Osteocyte (in vitro differentiated cells): Measurements from ENCODE around the gene WNT10A. TPM values are rescaled to one million over a fixed set of nuclear protein-coding genes. Genes with fewer than 3 reads are reported as not detected.

ENCODE experiments used
- DNase-seq: peaks from one replicate; pipeline ENCODE4 v3.0.0; 2021; ENCODE audit warnings: mixed read lengths; ENCODE audit not compliant: unreplicated experiment; ENCODE audit errors: extremely low spot score
- H3K27ac Mint-ChIP-seq: one replicate; pipeline ENCODE4 v1.8.0; 2021; ENCODE audit warnings: mild to moderate bottlenecking, mixed read lengths; ENCODE audit not compliant: unreplicated experiment
- H3K27me3 Mint-ChIP-seq: one replicate; pipeline ENCODE4 v1.8.0; 2021; ENCODE audit warnings: mixed read lengths; ENCODE audit not compliant: unreplicated experiment
- H3K36me3 Mint-ChIP-seq: one replicate; pipeline ENCODE4 v1.8.0; 2021; ENCODE audit warnings: mixed read lengths; ENCODE audit not compliant: unreplicated experiment
- H3K4me1 Mint-ChIP-seq: one replicate; pipeline ENCODE4 v1.8.0; 2021; ENCODE audit warnings: mixed read lengths; ENCODE audit not compliant: unreplicated experiment
- H3K4me3 Mint-ChIP-seq: one replicate; pipeline ENCODE4 v1.8.0; 2021; ENCODE audit warnings: mild to moderate bottlenecking, moderate library complexity, mixed read lengths; ENCODE audit not compliant: unreplicated experiment
- H3K9me3 Mint-ChIP-seq: one replicate; pipeline ENCODE4 v1.8.0; 2021; ENCODE audit warnings: mixed read lengths; ENCODE audit not compliant: unreplicated experiment
- CTCF ChIP-seq: fragments of 200-600 bp; sonication (generic); IDR thresholded peaks from 2 replicates; pipeline ENCODE4 v1.5.0; 2021; ENCODE audit warnings: antibody characterized with exemption, mild to moderate bottlenecking, moderate library complexity
- total RNA-seq: library from RNA; stranded (reverse); gene quantifications from 2 replicates; pipeline ENCODE4 v1.2.1, GENCODE V29; 2021

Gene WNT10A
- total RNA-seq, 1 donor from 2014 or later = not detected

GRCh38 chr2:218872645-218873358 is 7.8 kb upstream of the WNT10A start:
- DNase-seq = no peak
- Mint-ChIP-seq H3K4me1 (peaks cover 2% of the 10 kb centered on the region), H3K27me3 (peaks cover 69% of the 10 kb centered on the region), H3K27ac (no peak overlapping the region), H3K9me3 (no peaks in the 10 kb centered on the region), H3K4me3 (no peak overlapping the region), H3K36me3 (no peaks in the 10 kb centered on the region)
- no peak for TF ChIP-seq CTCF

- Mint-ChIP-seq H3K27me3 (peaks cover 66% of the 10 kb centered on the region), H3K4me1 (peaks cover 2% of the 10 kb centered on the region), H3K4me3 (no peak overlapping the region), H3K36me3 (no peaks in the 10 kb centered on the region), H3K27ac (no peak overlapping the region), H3K9me3 (no peaks in the 10 kb centered on the region)
- DNase-seq = no peak
- TF ChIP-seq CTCF = no peak
These were observed 7.1 kb upstream of the WNT10A start for GRCh38 chr2:218873359-218874194.

- Mint-ChIP-seq H3K9me3 (no peaks in the 10 kb centered on the region), H3K4me3 (no peak overlapping the region), H3K36me3 (no peaks in the 10 kb centered on the region), H3K4me1 (peaks cover 11% of the 10 kb centered on the region), H3K27ac (no peak overlapping the region), H3K27me3 (peaks cover 59% of the 10 kb centered on the region)
- no peak for DNase-seq
- no peak for TF ChIP-seq CTCF
These were observed 4.9 kb upstream of the WNT10A start for GRCh38 chr2:218875692-218876246.

- H3K36me3 Mint-ChIP-seq = no peaks in the 10 kb centered on the region
- no peak overlapping the region for H3K27ac Mint-ChIP-seq
- no peak overlapping the region for H3K4me3 Mint-ChIP-seq
- peaks cover 62% of the 10 kb centered on the region for H3K27me3 Mint-ChIP-seq
- peak; percentile 94 for TF ChIP-seq CTCF
- DNase-seq = no peak
- H3K4me1 Mint-ChIP-seq = peaks cover 13% of the 10 kb centered on the region
- no peaks in the 10 kb centered on the region for H3K9me3 Mint-ChIP-seq
These were observed 4.0 kb upstream of the WNT10A start for GRCh38 chr2:218876562-218877219.
